Neural cell (in vitro differentiated cells): ENCODE measurements around the gene SS18L1. TPM values are rescaled to one million over a fixed set of nuclear protein-coding genes. Genes with fewer than 3 reads are reported as not detected.

ENCODE experiments used
- H2AFZ ChIP-seq: fragments of 200-600, 300-800 bp; sonication (generic), shearing (Covaris generic); 2 replicates; pipeline ENCODE4 v1.6.0; 2014; ENCODE audit warnings: low read depth, mild to moderate bottlenecking, antibody characterized with exemption, low read length, moderate library complexity
- H3F3A ChIP-seq: fragments of 200-600 bp; shearing (Covaris generic); 2 replicates; pipeline ENCODE4 v1.6.1; 2016; ENCODE audit warnings: mild to moderate bottlenecking, moderate library complexity, mixed read lengths, antibody characterized with exemption, low read length; ENCODE audit not compliant: insufficient read depth, poor library complexity, severe bottlenecking
- H3K27ac ChIP-seq: fragments of 200-600, 300-800 bp; sonication (generic), shearing (Covaris generic); 2 replicates; pipeline ENCODE4 v1.5.1; 2014; ENCODE audit warnings: mild to moderate bottlenecking, low read length, moderate library complexity
- H3K27me3 ChIP-seq: fragments of 300-800, 200-600 bp; sonication (generic), shearing (Covaris generic); 2 replicates; pipeline ENCODE4 v1.6.0; 2014; ENCODE audit warnings: mild to moderate bottlenecking, low read depth, low read length, moderate library complexity; ENCODE audit not compliant: insufficient read depth
- H3K36me3 ChIP-seq: fragments of 300-800, 200-600 bp; sonication (generic), shearing (Covaris generic); 2 replicates; pipeline ENCODE4 v1.5.1; 2014; ENCODE audit warnings: mild to moderate bottlenecking, antibody characterized with exemption, low read length, moderate library complexity; ENCODE audit not compliant: insufficient read depth
- H3K4me2 ChIP-seq: fragments of 300-800, 200-600 bp; sonication (generic), shearing (Covaris generic); 2 replicates; pipeline ENCODE4 v1.6.0; 2014; ENCODE audit warnings: mild to moderate bottlenecking, low read length
- H3K4me3 ChIP-seq: fragments of 300-800, 200-600 bp; sonication (generic), shearing (Covaris generic); 2 replicates; pipeline ENCODE4 v1.5.1; 2014; ENCODE audit warnings: mild to moderate bottlenecking, low read length, moderate library complexity
- H3K79me2 ChIP-seq: fragments of 200-600 bp; shearing (Covaris generic); replicated peaks from 2 replicates; pipeline ENCODE4 v1.6.0; 2014; ENCODE audit warnings: mild to moderate bottlenecking, low read length, moderate library complexity; ENCODE audit not compliant: insufficient read depth
- H3K9ac ChIP-seq: fragments of 300-800, 200-600 bp; sonication (generic), shearing (Covaris generic); 2 replicates; pipeline ENCODE4 v1.6.1; 2016; ENCODE audit warnings: mild to moderate bottlenecking, low read length, mixed read lengths
- H3K9me2 ChIP-seq: fragments of 200-600 bp; shearing (Covaris generic); 2 replicates; pipeline ENCODE4 v1.6.1; 2016; ENCODE audit warnings: mild to moderate bottlenecking, low read length, mixed read lengths; ENCODE audit not compliant: insufficient read depth
- H3K9me3 ChIP-seq: fragments of 200-600, 300-800 bp; sonication (generic), shearing (Covaris generic); 2 replicates; pipeline ENCODE4 v1.6.1; 2016; ENCODE audit warnings: mild to moderate bottlenecking, mixed run types, low read length, moderate library complexity, mixed read lengths
- H4K20me1 ChIP-seq: fragments of 200-600 bp; shearing (Covaris generic); 2 replicates; pipeline ENCODE4 v1.6.1; 2016; ENCODE audit warnings: mild to moderate bottlenecking, mixed run types; ENCODE audit not compliant: insufficient read depth
- EP300 ChIP-seq: fragments of 450-650 bp; conservative IDR thresholded peaks from 2 replicates; pipeline ENCODE4 v1.6.1; 2014; ENCODE audit warnings: antibody characterized with exemption, mild to moderate bottlenecking, moderate library complexity; ENCODE audit not compliant: poor library complexity, severe bottlenecking
- EZH2 ChIP-seq: fragments of 200-600, 300-800 bp; shearing (Covaris generic), sonication (generic); IDR thresholded peaks from 2 replicates; pipeline ENCODE4 v1.6.1; 2014; ENCODE audit warnings: antibody characterized with exemption, low read length, borderline replicate concordance, mild to moderate bottlenecking; ENCODE audit not compliant: insufficient read depth, poor library complexity, severe bottlenecking
- MXI1 ChIP-seq: fragments of 450-650 bp; conservative IDR thresholded peaks from 2 replicates; pipeline ENCODE4 v1.6.1; 2014; ENCODE audit warnings: antibody characterized with exemption, mild to moderate bottlenecking; ENCODE audit not compliant: poor library complexity, severe bottlenecking
- POLR2AphosphoS5 ChIP-seq: IDR thresholded peaks from 2 replicates; pipeline ENCODE4 v1.6.1; 2012
- RAD21 ChIP-seq: fragments of 450-650 bp; conservative IDR thresholded peaks from 2 replicates; pipeline ENCODE4 v1.6.1; 2014; ENCODE audit warnings: antibody characterized with exemption, mild to moderate bottlenecking, moderate library complexity
- SMC3 ChIP-seq: fragments of 450-650 bp; conservative IDR thresholded peaks from 2 replicates; pipeline ENCODE4 v1.6.1; 2014; ENCODE audit warnings: antibody characterized with exemption, mild to moderate bottlenecking, moderate library complexity; ENCODE audit not compliant: poor library complexity
- TAF1 ChIP-seq: IDR thresholded peaks from 2 replicates; pipeline ENCODE4 v1.6.1; 2012; ENCODE audit warnings: low read depth
- polyA plus RNA-seq: library from polyadenylated mRNA; depleted of rRNA; stranded (reverse); fragments of >200 nt; gene quantifications from 2 replicates; pipeline ENCODE4 v1.2.3, GENCODE V29; 2014
- TF ChIP-seq, protein P1 (sequence below): IDR thresholded peaks from 2 replicates; pipeline ENCODE4 v1.6.1; 2012; ENCODE audit warnings: borderline replicate concordance
- TF ChIP-seq, protein P2 (sequence below): fragments of 450-650 bp; IDR thresholded peaks from 2 replicates; pipeline ENCODE4 v1.5.1; 2014; ENCODE audit warnings: antibody characterized with exemption, mild to moderate bottlenecking, moderate library complexity; ENCODE audit not compliant: poor library complexity, severe bottlenecking

Gene SS18L1
- polyA plus RNA-seq, 1 donor from 2014 or later, result 117 TPM

DNA sequence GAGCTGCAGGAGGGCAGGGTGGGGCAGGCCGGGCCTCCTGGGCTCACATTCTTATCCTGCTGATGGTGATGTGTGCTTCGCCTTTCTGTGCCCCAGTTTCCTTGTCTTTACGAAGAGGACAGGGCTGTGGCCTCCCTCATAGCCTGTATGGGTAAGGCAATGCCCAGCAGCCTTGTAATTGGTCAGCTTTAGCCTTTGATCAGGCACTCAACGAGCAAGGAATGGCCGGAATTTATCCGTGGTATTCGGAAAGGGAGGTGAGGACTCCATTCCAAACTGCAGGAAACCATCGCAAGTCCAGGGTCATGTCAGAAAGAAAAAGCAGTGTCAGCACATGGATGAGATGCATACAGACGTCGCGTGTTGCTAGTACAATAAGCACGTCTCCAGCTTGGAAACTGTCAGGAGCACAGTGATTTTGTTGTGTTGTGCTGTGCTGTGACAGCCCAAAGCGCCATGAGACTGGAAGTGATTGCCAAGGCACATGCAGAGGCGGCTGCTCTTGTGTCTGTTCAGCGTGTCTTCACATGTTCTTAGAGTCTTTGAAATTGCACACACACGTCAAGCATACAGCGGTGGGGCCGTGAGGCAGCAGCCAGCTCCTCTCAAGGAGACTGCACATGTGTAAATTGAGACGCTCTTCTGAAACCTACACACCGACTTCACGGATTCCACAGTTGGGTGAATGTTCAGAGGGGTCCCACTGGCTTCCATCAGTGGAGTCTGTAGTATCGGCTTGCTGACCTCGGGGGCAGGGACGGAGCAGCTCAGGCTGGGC, 6.2 kb downstream of the SS18L1 start:
- Histone ChIP-seq H3K27me3 (no peaks in the 10 kb centered on the region), H3K27ac (peak overlapping the region; percentile 64), H3K4me3 (peak overlapping the region; percentile 44), H2AFZ (no peak overlapping the region), H3K9me3 (no peaks in the 10 kb centered on the region), H3K9me2 (no peaks in the 10 kb centered on the region), H4K20me1 (peaks cover 50% of the 10 kb centered on the region), H3K4me2 (no peak overlapping the region), H3K36me3 (no peaks in the 10 kb centered on the region), H3F3A (no peaks in the 10 kb centered on the region), H3K79me2 (peaks cover 74% of the 10 kb centered on the region), H3K9ac (peak overlapping the region; percentile 23)
- TF ChIP-seq EP300, result peak; percentile 88
- TF ChIP-seq POLR2AphosphoS5, result peak; percentile 94
- TF ChIP-seq SMC3, result no peak
- peak; percentile 94 for TF ChIP-seq MXI1

DNA sequence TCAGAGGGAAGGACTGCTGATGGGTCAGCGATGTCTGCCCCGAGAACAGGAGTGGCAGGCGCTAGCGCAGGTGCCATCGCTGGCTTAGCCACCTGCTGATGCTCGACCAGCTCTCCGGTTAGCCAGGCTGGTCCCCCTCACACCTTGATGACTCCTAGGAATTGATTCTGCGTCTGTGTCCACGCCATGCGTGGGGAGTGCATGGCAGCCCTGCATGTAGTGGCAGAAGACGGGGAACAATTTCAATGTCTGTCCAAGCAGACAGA, 6.7 kb downstream of the SS18L1 start:
- peak overlapping the region; percentile 64 for H3K27ac ChIP-seq
- TF ChIP-seq, protein P1, sequence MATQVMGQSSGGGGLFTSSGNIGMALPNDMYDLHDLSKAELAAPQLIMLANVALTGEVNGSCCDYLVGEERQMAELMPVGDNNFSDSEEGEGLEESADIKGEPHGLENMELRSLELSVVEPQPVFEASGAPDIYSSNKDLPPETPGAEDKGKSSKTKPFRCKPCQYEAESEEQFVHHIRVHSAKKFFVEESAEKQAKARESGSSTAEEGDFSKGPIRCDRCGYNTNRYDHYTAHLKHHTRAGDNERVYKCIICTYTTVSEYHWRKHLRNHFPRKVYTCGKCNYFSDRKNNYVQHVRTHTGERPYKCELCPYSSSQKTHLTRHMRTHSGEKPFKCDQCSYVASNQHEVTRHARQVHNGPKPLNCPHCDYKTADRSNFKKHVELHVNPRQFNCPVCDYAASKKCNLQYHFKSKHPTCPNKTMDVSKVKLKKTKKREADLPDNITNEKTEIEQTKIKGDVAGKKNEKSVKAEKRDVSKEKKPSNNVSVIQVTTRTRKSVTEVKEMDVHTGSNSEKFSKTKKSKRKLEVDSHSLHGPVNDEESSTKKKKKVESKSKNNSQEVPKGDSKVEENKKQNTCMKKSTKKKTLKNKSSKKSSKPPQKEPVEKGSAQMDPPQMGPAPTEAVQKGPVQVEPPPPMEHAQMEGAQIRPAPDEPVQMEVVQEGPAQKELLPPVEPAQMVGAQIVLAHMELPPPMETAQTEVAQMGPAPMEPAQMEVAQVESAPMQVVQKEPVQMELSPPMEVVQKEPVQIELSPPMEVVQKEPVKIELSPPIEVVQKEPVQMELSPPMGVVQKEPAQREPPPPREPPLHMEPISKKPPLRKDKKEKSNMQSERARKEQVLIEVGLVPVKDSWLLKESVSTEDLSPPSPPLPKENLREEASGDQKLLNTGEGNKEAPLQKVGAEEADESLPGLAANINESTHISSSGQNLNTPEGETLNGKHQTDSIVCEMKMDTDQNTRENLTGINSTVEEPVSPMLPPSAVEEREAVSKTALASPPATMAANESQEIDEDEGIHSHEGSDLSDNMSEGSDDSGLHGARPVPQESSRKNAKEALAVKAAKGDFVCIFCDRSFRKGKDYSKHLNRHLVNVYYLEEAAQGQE, result no peak
- TF ChIP-seq EP300, result no peak
- TF ChIP-seq EZH2, result no peak
- no peak for TF ChIP-seq TAF1
- no peak for TF ChIP-seq MXI1
- no peak for TF ChIP-seq POLR2AphosphoS5
- no peak for TF ChIP-seq SMC3
- TF ChIP-seq, protein P2, sequence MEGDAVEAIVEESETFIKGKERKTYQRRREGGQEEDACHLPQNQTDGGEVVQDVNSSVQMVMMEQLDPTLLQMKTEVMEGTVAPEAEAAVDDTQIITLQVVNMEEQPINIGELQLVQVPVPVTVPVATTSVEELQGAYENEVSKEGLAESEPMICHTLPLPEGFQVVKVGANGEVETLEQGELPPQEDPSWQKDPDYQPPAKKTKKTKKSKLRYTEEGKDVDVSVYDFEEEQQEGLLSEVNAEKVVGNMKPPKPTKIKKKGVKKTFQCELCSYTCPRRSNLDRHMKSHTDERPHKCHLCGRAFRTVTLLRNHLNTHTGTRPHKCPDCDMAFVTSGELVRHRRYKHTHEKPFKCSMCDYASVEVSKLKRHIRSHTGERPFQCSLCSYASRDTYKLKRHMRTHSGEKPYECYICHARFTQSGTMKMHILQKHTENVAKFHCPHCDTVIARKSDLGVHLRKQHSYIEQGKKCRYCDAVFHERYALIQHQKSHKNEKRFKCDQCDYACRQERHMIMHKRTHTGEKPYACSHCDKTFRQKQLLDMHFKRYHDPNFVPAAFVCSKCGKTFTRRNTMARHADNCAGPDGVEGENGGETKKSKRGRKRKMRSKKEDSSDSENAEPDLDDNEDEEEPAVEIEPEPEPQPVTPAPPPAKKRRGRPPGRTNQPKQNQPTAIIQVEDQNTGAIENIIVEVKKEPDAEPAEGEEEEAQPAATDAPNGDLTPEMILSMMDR, result no peak
- TF ChIP-seq RAD21, result no peak
- peak overlapping the region; percentile 44 for H3K4me3 ChIP-seq

More for the DNA sequence above, 6.7 kb downstream of the SS18L1 start:
- Histone ChIP-seq H2AFZ (no peak overlapping the region), H3K9me3 (no peaks in the 10 kb centered on the region), H3K9ac (peak overlapping the region; percentile 23), H3K4me2 (no peak overlapping the region), H3K27me3 (no peaks in the 10 kb centered on the region), H3K9me2 (no peaks in the 10 kb centered on the region), H3F3A (no peaks in the 10 kb centered on the region), H3K79me2 (peaks cover 73% of the 10 kb centered on the region), H3K36me3 (no peaks in the 10 kb centered on the region), H4K20me1 (peaks cover 44% of the 10 kb centered on the region)
